ENCODE data around the gene MAGEB5.

DNA sequence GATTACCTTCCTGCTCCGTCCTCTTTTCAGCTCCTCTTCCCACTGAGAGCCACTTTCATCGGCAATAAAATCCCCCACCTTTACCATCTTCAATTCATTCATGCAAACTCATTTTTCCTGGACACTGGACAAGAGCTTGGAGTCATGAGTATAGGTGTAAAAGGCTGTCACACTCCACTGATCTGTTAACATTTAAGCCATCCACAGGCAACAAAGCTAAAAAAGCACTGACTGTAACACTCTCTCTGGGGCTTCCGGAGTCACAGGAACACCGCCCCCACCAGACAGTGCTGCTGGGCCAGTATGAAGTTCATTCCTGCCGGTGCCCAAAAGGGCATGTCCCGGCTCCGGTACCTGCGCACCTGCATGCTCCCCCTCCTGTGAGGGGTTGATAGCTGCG is 38.5 kb downstream of the MAGEB5 start:
- TF ChIP-seq, protein P1, sequence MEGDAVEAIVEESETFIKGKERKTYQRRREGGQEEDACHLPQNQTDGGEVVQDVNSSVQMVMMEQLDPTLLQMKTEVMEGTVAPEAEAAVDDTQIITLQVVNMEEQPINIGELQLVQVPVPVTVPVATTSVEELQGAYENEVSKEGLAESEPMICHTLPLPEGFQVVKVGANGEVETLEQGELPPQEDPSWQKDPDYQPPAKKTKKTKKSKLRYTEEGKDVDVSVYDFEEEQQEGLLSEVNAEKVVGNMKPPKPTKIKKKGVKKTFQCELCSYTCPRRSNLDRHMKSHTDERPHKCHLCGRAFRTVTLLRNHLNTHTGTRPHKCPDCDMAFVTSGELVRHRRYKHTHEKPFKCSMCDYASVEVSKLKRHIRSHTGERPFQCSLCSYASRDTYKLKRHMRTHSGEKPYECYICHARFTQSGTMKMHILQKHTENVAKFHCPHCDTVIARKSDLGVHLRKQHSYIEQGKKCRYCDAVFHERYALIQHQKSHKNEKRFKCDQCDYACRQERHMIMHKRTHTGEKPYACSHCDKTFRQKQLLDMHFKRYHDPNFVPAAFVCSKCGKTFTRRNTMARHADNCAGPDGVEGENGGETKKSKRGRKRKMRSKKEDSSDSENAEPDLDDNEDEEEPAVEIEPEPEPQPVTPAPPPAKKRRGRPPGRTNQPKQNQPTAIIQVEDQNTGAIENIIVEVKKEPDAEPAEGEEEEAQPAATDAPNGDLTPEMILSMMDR (IDR thresholded peaks at IDR 0.05; ENCODE audit: extremely low read depth in 1 of 2, insufficient read depth in 1 of 2, low read depth in 1 of 2, low read length in 2 of 2), result no peak
- TF ChIP-seq POLR2A (IDR thresholded peaks at IDR 0.05; ENCODE audit: low read depth, low read length) (no peak), POLR2AphosphoS5 (IDR thresholded peaks at IDR 0.05; ENCODE audit: insufficient read depth, low read depth, low read length) (no peak), MYC (IDR thresholded peaks at IDR 0.05; ENCODE audit: low read depth, low read length) (no peak)
- TF ChIP-seq, protein P2, sequence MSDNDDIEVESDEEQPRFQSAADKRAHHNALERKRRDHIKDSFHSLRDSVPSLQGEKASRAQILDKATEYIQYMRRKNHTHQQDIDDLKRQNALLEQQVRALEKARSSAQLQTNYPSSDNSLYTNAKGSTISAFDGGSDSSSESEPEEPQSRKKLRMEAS (IDR thresholded peaks at IDR 0.05; ENCODE audit: insufficient read depth, insufficient read length), result no peak

Data from endothelial cell of umbilical vein (primary cell).